Colonic mucosa (tissue), 4 donors: ENCODE measurements around the gene CREB5. TPM values are rescaled to one million over a fixed set of nuclear protein-coding genes. Genes with fewer than 3 reads are reported as not detected.

Source experiments
- DNase-seq: peaks from one replicate; pipeline ENCODE4 v3.0.0-alpha.2; 2020
- H3K27ac ChIP-seq: fragments of 200-600 bp; one replicate; pipeline ENCODE4 v1.8.0; 2021
- H3K27me3 ChIP-seq: fragments of 200-600 bp; one replicate; pipeline ENCODE4 v1.8.0; 2021
- H3K36me3 ChIP-seq: fragments of 200-600 bp; one replicate; pipeline ENCODE4 v1.8.0; 2021
- H3K4me1 ChIP-seq: fragments of 200-600 bp; one replicate; pipeline ENCODE4 v1.8.0; 2021; ENCODE audit warnings: mild to moderate bottlenecking
- H3K4me3 ChIP-seq: fragments of 200-600 bp; one replicate; pipeline ENCODE4 v1.8.0; 2021
- H3K9ac ChIP-seq, 2 donors: one replicate each; pipeline ENCODE4 v1.7.0; 2013; ENCODE audit warnings: control low read depth in 2 of 2, low read depth in 2 of 2, low read length in 2 of 2
- H3K9me3 ChIP-seq: fragments of 200-600 bp; one replicate; pipeline ENCODE4 v1.8.0; 2021
- CTCF ChIP-seq: fragments of 200-600 bp; IDR thresholded peaks from one replicate; pipeline ENCODE4 v1.8.0; 2022; ENCODE audit warnings: antibody characterized with exemption, mild to moderate bottlenecking
- intact Hi-C: fragments of 100-400 bp; cut with DNase I; formaldehyde crosslinking; loops from one replicate; pipeline ENCODE4 v1.14.1; 2022
- total RNA-seq, 2 donors: library from RNA; stranded (reverse); fragmentation: NEBNext Ultra II Directional in 1 of 2; extraction: Animal tissue kit (Norgen Biotek cat#: 25700) in 1 of 2; gene quantifications; one replicate each; pipeline ENCODE4 v1.2.1, GENCODE V29; 2021
- donor health status: healthy.
- donor health status: DM: no; HTN: no; CAD: no.
- donor health status: DM: no; HTN: no; CAD: no.

The CREB5 gene
- total RNA-seq, 2 donors from 2014 or later, result 0.54 to 3.6 TPM

- H3K4me3 ChIP-seq, result no peak overlapping the region
- no peak for TF ChIP-seq CTCF
- H3K27ac ChIP-seq, result no peak overlapping the region
- H3K9ac ChIP-seq, result no peak overlapping the region
- no peaks in the 10 kb centered on the region for H3K27me3 ChIP-seq
- no peaks in the 10 kb centered on the region for H3K36me3 ChIP-seq
- intact Hi-C loops, result no loop called here
- DNase-seq, result no peak
- H3K9me3 ChIP-seq, result no peaks in the 10 kb centered on the region
- H3K4me1 ChIP-seq, result no peaks in the 10 kb centered on the region
These were observed 60.0 kb downstream of the CREB5 start for GRCh38 chr7:28472332-28472731.

- intact Hi-C loops, result no loop called here
- no peak overlapping the region for H3K27ac ChIP-seq
- no peak for TF ChIP-seq CTCF
These were observed 61.4 kb downstream of the CREB5 start for GRCh38 chr7:28473571-28474281.

GRCh38 chr7:28474282-28474638 is 61.9 kb downstream of the CREB5 start:
- DNase-seq, result no peak
- intact Hi-C loops, result no loop called here
- Histone ChIP-seq H3K4me3 (no peak overlapping the region), H3K9me3 (no peaks in the 10 kb centered on the region), H3K27me3 (no peaks in the 10 kb centered on the region), H3K27ac (no peak overlapping the region), H3K4me1 (no peaks in the 10 kb centered on the region), H3K36me3 (no peaks in the 10 kb centered on the region), H3K9ac (no peak overlapping the region)
- TF ChIP-seq CTCF, result no peak

More at GRCh38 chr7:28473571-28474281, 61.4 kb downstream of the CREB5 start:
- Histone ChIP-seq H3K9me3 (no peaks in the 10 kb centered on the region), H3K27me3 (no peaks in the 10 kb centered on the region), H3K9ac (no peak overlapping the region), H3K4me1 (no peaks in the 10 kb centered on the region), H3K36me3 (no peaks in the 10 kb centered on the region), H3K4me3 (no peak overlapping the region)
- no peak for DNase-seq

- DNase-seq, result no peak
- H3K36me3 ChIP-seq, result no peaks in the 10 kb centered on the region
- no peak overlapping the region for H3K27ac ChIP-seq
- no peaks in the 10 kb centered on the region for H3K4me1 ChIP-seq
- H3K27me3 ChIP-seq, result no peaks in the 10 kb centered on the region
- H3K9me3 ChIP-seq, result no peaks in the 10 kb centered on the region
- H3K4me3 ChIP-seq, result no peak overlapping the region
- H3K9ac ChIP-seq, result no peak overlapping the region
- TF ChIP-seq CTCF, result no peak
- intact Hi-C loops, result no loop called here
These were observed 62.3 kb downstream of the CREB5 start for GRCh38 chr7:28474640-28475039.

GRCh38 chr7:28477041-28477442 is 64.7 kb downstream of the CREB5 start:
- no peaks in the 10 kb centered on the region for H3K9me3 ChIP-seq
- H3K36me3 ChIP-seq, result no peaks in the 10 kb centered on the region
- no peak overlapping the region for H3K4me3 ChIP-seq
- intact Hi-C loops, result no loop called here
- TF ChIP-seq CTCF, result no peak
- no peaks in the 10 kb centered on the region for H3K4me1 ChIP-seq
- H3K27ac ChIP-seq, result no peak overlapping the region
- no peak overlapping the region for H3K9ac ChIP-seq
- no peak for DNase-seq
- H3K27me3 ChIP-seq, result no peaks in the 10 kb centered on the region
